Measurements from ENCODE around the gene CCNI2.

CCNI2 gene

DNA sequence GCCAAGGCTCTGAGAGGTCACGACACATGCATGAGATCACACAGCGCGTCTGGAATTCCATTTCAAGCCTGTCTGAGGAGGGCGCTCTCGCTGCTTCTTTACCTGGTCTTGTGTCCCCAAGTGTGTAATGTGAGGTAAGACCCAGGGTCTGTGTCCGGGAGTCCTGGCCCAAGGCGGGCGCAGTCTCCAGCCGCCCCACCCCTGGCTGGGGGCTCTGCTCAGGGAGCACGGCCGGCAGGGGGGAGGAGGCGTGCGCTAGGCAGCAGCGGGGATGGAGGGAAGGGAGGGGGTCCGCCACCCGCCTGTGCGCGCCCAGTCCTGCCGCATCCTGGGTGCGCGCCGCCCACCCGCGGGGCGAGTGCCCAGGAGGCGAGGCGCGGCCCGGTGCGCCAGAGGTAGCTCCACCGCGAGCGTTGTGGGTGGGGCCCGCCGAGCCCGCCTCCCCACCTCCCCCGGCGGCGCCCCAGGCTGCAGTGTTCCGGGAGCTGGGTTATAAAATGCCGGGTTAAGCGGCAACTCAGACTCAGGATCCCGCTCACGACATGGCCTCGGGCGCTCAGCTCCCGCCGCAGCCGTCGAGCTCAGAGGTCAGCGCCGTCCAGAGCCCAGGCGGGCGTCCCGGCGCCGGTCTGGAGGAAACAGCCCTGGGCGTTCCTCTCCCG is at the start of gene CCNI2:
Gene CCNI2, plus strand, starts transcription at position 473 of the 662 bp plus-strand sequence. Its CDS starts 70 bp downstream, at position 543.
- no peak for TF ChIP-seq EZH2phosphoT487 (IDR thresholded peaks at IDR 0.05; ENCODE audit: low read length)
- TF ChIP-seq, protein P1, sequence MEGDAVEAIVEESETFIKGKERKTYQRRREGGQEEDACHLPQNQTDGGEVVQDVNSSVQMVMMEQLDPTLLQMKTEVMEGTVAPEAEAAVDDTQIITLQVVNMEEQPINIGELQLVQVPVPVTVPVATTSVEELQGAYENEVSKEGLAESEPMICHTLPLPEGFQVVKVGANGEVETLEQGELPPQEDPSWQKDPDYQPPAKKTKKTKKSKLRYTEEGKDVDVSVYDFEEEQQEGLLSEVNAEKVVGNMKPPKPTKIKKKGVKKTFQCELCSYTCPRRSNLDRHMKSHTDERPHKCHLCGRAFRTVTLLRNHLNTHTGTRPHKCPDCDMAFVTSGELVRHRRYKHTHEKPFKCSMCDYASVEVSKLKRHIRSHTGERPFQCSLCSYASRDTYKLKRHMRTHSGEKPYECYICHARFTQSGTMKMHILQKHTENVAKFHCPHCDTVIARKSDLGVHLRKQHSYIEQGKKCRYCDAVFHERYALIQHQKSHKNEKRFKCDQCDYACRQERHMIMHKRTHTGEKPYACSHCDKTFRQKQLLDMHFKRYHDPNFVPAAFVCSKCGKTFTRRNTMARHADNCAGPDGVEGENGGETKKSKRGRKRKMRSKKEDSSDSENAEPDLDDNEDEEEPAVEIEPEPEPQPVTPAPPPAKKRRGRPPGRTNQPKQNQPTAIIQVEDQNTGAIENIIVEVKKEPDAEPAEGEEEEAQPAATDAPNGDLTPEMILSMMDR (IDR thresholded peaks at IDR 0.05; ENCODE audit: low read length): peak; percentile 28; the same call in 1 of the 2 replicates
- Histone ChIP-seq H3K4me3 (ENCODE audit: low read length) (peak within 1 kb of the TSS; percentile 41), H3F3A (ENCODE audit: insufficient read depth, low read length) (no peaks in the 10 kb centered on the region), H3K4me2 (ENCODE audit: low read depth, low read length) (peak within 1 kb of the TSS; percentile 79), H3K9me2 (replicated peaks; ENCODE audit: insufficient read depth, low read length) (no peaks in the 10 kb centered on the region), H4K20me1 (ENCODE audit: insufficient read depth, low read length) (no peaks in the 10 kb centered on the region; the same call in 1 of the 2 replicates), H3K27ac (ENCODE audit: low read length) (no peak within 1 kb of the TSS), H3K4me1 (ENCODE audit: low read length) (peaks cover 4% of the 10 kb centered on the region; the same call in 1 of the 2 replicates), H3K9ac (ENCODE audit: low read length) (peak within 1 kb of the TSS; percentile 4; the same call in 1 of the 2 replicates), H3K36me3 (replicated peaks; ENCODE audit: insufficient read depth, low read length) (no peaks in the 10 kb centered on the region), H3K79me2 (ENCODE audit: low read length) (no peaks in the 10 kb centered on the region), H2AFZ (ENCODE audit: low read length) (peak within 1 kb of the TSS; percentile 14; the same call in 1 of the 2 replicates), H3K27me3 (replicated peaks; ENCODE audit: insufficient read depth, low read length) (no peaks in the 10 kb centered on the region; the same call in 1 of the 2 replicates), H3K9me3 (replicated peaks; ENCODE audit: insufficient read depth, low read length) (no peaks in the 10 kb centered on the region)
- no peak for DNase-seq

GRCh38 chr5:132704875-132705274 is 42.4 kb upstream of the CCNI2 start:
- Histone ChIP-seq H3F3A (ENCODE audit: insufficient read depth, low read length) (no peaks in the 10 kb centered on the region), H3K79me2 (ENCODE audit: low read length) (no peaks in the 10 kb centered on the region), H3K9me3 (replicated peaks; ENCODE audit: insufficient read depth, low read length) (no peaks in the 10 kb centered on the region), H3K4me2 (ENCODE audit: low read depth, low read length) (no peak overlapping the region), H3K9ac (ENCODE audit: low read length) (no peak overlapping the region), H3K27me3 (replicated peaks; ENCODE audit: insufficient read depth, low read length) (no peaks in the 10 kb centered on the region), H3K4me3 (ENCODE audit: low read length) (no peak overlapping the region), H3K36me3 (replicated peaks; ENCODE audit: insufficient read depth, low read length) (0 out of 2 replicates have a peak, but pooled peaks cover 3% of the 10 kb centered on the region), H2AFZ (ENCODE audit: low read length) (no peak overlapping the region), H3K27ac (ENCODE audit: low read length) (no peak overlapping the region), H3K4me1 (ENCODE audit: low read length) (no peaks in the 10 kb centered on the region), H3K9me2 (replicated peaks; ENCODE audit: insufficient read depth, low read length) (no peaks in the 10 kb centered on the region), H4K20me1 (ENCODE audit: insufficient read depth, low read length) (no peaks in the 10 kb centered on the region)
- TF ChIP-seq, protein P1 (IDR thresholded peaks at IDR 0.05; ENCODE audit: low read length): no peak
- TF ChIP-seq EZH2 (optimal IDR thresholded peaks at IDR 0.05; ENCODE audit: low read depth, low read length): no peak
- TF ChIP-seq EZH2phosphoT487 (IDR thresholded peaks at IDR 0.05; ENCODE audit: low read length): no peak
- no peak for DNase-seq

GRCh38 chr5:132708645-132709044 is 38.6 kb upstream of the CCNI2 start:
- H3K9me2 ChIP-seq (replicated peaks; ENCODE audit: insufficient read depth, low read length): no peaks in the 10 kb centered on the region
- no peak for DNase-seq
- no peaks in the 10 kb centered on the region for H3F3A ChIP-seq (ENCODE audit: insufficient read depth, low read length)
- no peaks in the 10 kb centered on the region for H4K20me1 ChIP-seq (ENCODE audit: insufficient read depth, low read length)
- H3K9me3 ChIP-seq (replicated peaks; ENCODE audit: insufficient read depth, low read length): no peaks in the 10 kb centered on the region
- no peaks in the 10 kb centered on the region for H3K79me2 ChIP-seq (ENCODE audit: low read length)
- H3K4me3 ChIP-seq (ENCODE audit: low read length): no peak overlapping the region
- H3K36me3 ChIP-seq (replicated peaks; ENCODE audit: insufficient read depth, low read length): no peaks in the 10 kb centered on the region
- H2AFZ ChIP-seq (ENCODE audit: low read length): no peak overlapping the region
- no peak overlapping the region for H3K9ac ChIP-seq (ENCODE audit: low read length)
- H3K4me2 ChIP-seq (ENCODE audit: low read depth, low read length): no peak overlapping the region
- H3K4me1 ChIP-seq (ENCODE audit: low read length): no peaks in the 10 kb centered on the region
- TF ChIP-seq EZH2 (optimal IDR thresholded peaks at IDR 0.05; ENCODE audit: low read depth, low read length) (no peak), EZH2phosphoT487 (IDR thresholded peaks at IDR 0.05; ENCODE audit: low read length) (no peak)
- TF ChIP-seq, protein P1 (IDR thresholded peaks at IDR 0.05; ENCODE audit: low read length): no peak
- no peaks in the 10 kb centered on the region for H3K27me3 ChIP-seq (replicated peaks; ENCODE audit: insufficient read depth, low read length)
- no peak overlapping the region for H3K27ac ChIP-seq (ENCODE audit: low read length)
